Mesothelial cell of epicardium (in vitro differentiated cells): Measurements from ENCODE around the gene RALGPS1. TPM values are rescaled to one million over a fixed set of nuclear protein-coding genes. Genes with fewer than 3 reads are reported as not detected.
A peak's percentile ranks its signal among the peaks of the same experiment; 100 is the strongest.

ENCODE experiments used
- DNase-seq, 2 experiments: peaks; one replicate each; pipeline ENCODE4 v3.0.0; 2021; ENCODE audit warnings: low spot score in 2 of 2; ENCODE audit not compliant: unreplicated experiment in 2 of 2
- H3K27ac Mint-ChIP-seq: 2 replicates; pipeline ENCODE4 v1.8.0; 2021; ENCODE audit warnings: mixed read lengths
- H3K27me3 Mint-ChIP-seq: 2 replicates; pipeline ENCODE4 v1.8.0; 2021; ENCODE audit warnings: low read depth, mixed read lengths
- H3K36me3 Mint-ChIP-seq: 2 replicates; pipeline ENCODE4 v1.8.0; 2021; ENCODE audit warnings: mixed read lengths
- H3K4me1 Mint-ChIP-seq: 2 replicates; pipeline ENCODE4 v1.8.0; 2021; ENCODE audit warnings: mixed read lengths
- H3K4me3 Mint-ChIP-seq: 2 replicates; pipeline ENCODE4 v1.8.0; 2021; ENCODE audit warnings: mild to moderate bottlenecking, moderate library complexity, mixed read lengths
- H3K9me3 Mint-ChIP-seq: 2 replicates; pipeline ENCODE4 v1.8.0; 2021; ENCODE audit warnings: mixed read lengths
- CTCF ChIP-seq: fragments of 200-600 bp; sonication (generic); IDR thresholded peaks from one replicate; pipeline ENCODE4 v1.5.0; 2021; ENCODE audit warnings: antibody characterized with exemption; ENCODE audit not compliant: unreplicated experiment
- total RNA-seq: library from RNA; stranded (reverse); gene quantifications from 3 replicates; pipeline ENCODE4 v1.2.1, GENCODE V29; 2021

RALGPS1 gene
- total RNA-seq, 1 donor from 2014 or later = 25.6 TPM

GRCh38 chr9:127131871-127132270 lies 217.3 kb downstream of the RALGPS1 start:
- Mint-ChIP-seq H3K4me1 (peaks cover 9% of the 10 kb centered on the region), H3K27ac (no peak overlapping the region)

GRCh38 chr9:127132375-127132774 lies 217.8 kb downstream of the RALGPS1 start:
- H3K27me3 Mint-ChIP-seq = no peaks in the 10 kb centered on the region
- no peak overlapping the region for H3K27ac Mint-ChIP-seq
- H3K4me1 Mint-ChIP-seq = peaks cover 9% of the 10 kb centered on the region
- H3K36me3 Mint-ChIP-seq = no peaks in the 10 kb centered on the region
- no peak overlapping the region for H3K4me3 Mint-ChIP-seq
- no peaks in the 10 kb centered on the region for H3K9me3 Mint-ChIP-seq
- no peak for DNase-seq
- TF ChIP-seq CTCF = no peak

More at GRCh38 chr9:127131871-127132270, 217.3 kb downstream of the RALGPS1 start:
- no peak for TF ChIP-seq CTCF
- Mint-ChIP-seq H3K27me3 (no peaks in the 10 kb centered on the region), H3K4me3 (no peak overlapping the region), H3K9me3 (no peaks in the 10 kb centered on the region), H3K36me3 (no peaks in the 10 kb centered on the region)
- no peak for DNase-seq

- DNase-seq = peak in 1 of 2 experiments; percentile 34
- no peak overlapping the region for H3K27ac Mint-ChIP-seq
- H3K4me3 Mint-ChIP-seq = no peak overlapping the region
Observed at GRCh38 chr9:127132921-127133647, 218.5 kb downstream of the RALGPS1 start.

GRCh38 chr9:127133739-127134167 lies 219.2 kb downstream of the RALGPS1 start:
- H3K36me3 Mint-ChIP-seq = no peaks in the 10 kb centered on the region
- H3K27ac Mint-ChIP-seq = peak overlapping the region; percentile 34
- no peak overlapping the region for H3K4me3 Mint-ChIP-seq
- H3K27me3 Mint-ChIP-seq = no peaks in the 10 kb centered on the region
- peaks cover 9% of the 10 kb centered on the region for H3K4me1 Mint-ChIP-seq
- H3K9me3 Mint-ChIP-seq = no peaks in the 10 kb centered on the region
- no peak for TF ChIP-seq CTCF
- DNase-seq = peak in 1 of 2 experiments; percentile 33

More at GRCh38 chr9:127132921-127133647, 218.5 kb downstream of the RALGPS1 start:
- Mint-ChIP-seq H3K9me3 (no peaks in the 10 kb centered on the region), H3K36me3 (no peaks in the 10 kb centered on the region), H3K27me3 (no peaks in the 10 kb centered on the region), H3K4me1 (peaks cover 9% of the 10 kb centered on the region)
- no peak for TF ChIP-seq CTCF

- Mint-ChIP-seq H3K9me3 (no peaks in the 10 kb centered on the region), H3K36me3 (no peaks in the 10 kb centered on the region), H3K27me3 (no peaks in the 10 kb centered on the region), H3K27ac (no peak overlapping the region), H3K4me3 (no peak overlapping the region), H3K4me1 (peaks cover 9% of the 10 kb centered on the region)
- DNase-seq = no peak
- TF ChIP-seq CTCF = no peak
Observed at GRCh38 chr9:127135056-127135745, 220.6 kb downstream of the RALGPS1 start.
